PC-9 (cell line): ENCODE measurements around the gene SPTA1. TPM values are rescaled to one million over a fixed set of nuclear protein-coding genes. Genes with fewer than 3 reads are reported as not detected.

Experiments
- BruUV-seq: library from RNA; stranded (reverse); fragments of 400-500 nt; replicated peaks from 2 replicates; lab custom pipeline; 2021; lab: Mats Ljungman, UMichigan
- CTCF ChIA-PET: fragments of 300-600 bp; sonication (Branson Sonifier 250); formaldehyde crosslinking; loops from one replicate; lab custom pipeline; 2022; ENCODE audit warnings: antibody characterized with exemption; lab: Charles Lee
- POLR2A ChIA-PET: fragments of 300-600 bp; sonication (Branson Sonifier 250); formaldehyde crosslinking; loops from one replicate; lab custom pipeline; 2022; ENCODE audit warnings: antibody characterized with exemption; ENCODE audit not compliant: unreplicated experiment; lab: Charles Lee
- DNase-seq, 2 experiments: peaks; one replicate each; pipeline versions ENCODE4 v3.0.0 to v3.0.0-alpha.2; 2015 to 2022; ENCODE audit warnings: mixed read lengths in 1 of 2
- H2AFZ ChIP-seq: fragments of 200-600 bp; sonication (generic); 2 replicates; pipeline ENCODE4 v1.8.1; 2017; ENCODE audit warnings: antibody characterized with exemption
- H3F3A ChIP-seq: fragments of 200-600 bp; sonication (generic); 2 replicates; pipeline ENCODE4 v1.8.1; 2017; ENCODE audit warnings: antibody characterized with exemption, mild to moderate bottlenecking, low read depth; ENCODE audit not compliant: insufficient read depth
- H3K27ac ChIP-seq: fragments of 200-600 bp; sonication (generic); 2 replicates; pipeline ENCODE4 v1.6.1; 2016; ENCODE audit warnings: mixed run types
- H3K27me3 ChIP-seq: fragments of 200-600 bp; sonication (generic); 2 replicates; pipeline ENCODE4 v1.6.1; 2016; ENCODE audit warnings: low read depth, mixed run types; ENCODE audit not compliant: insufficient read depth
- H3K36me3 ChIP-seq: fragments of 200-600 bp; sonication (generic); 2 replicates; pipeline ENCODE4 v1.6.1; 2016; ENCODE audit warnings: low read depth, mixed run types
- H3K4me1 ChIP-seq: fragments of 200-600 bp; sonication (generic); replicated peaks from 2 replicates; pipeline ENCODE4 v1.6.1; 2016; ENCODE audit warnings: mixed run types; ENCODE audit not compliant: insufficient read depth
- H3K4me2 ChIP-seq: fragments of 200-600 bp; sonication (generic); 2 replicates; pipeline ENCODE4 v1.6.1; 2017; ENCODE audit warnings: mixed run types
- H3K4me3 ChIP-seq: fragments of 200-600 bp; sonication (generic); 2 replicates; pipeline ENCODE4 v1.6.1; 2016; ENCODE audit warnings: mixed run types
- H3K79me2 ChIP-seq: fragments of 200-600 bp; sonication (generic); 2 replicates; pipeline ENCODE4 v1.6.1; 2017; ENCODE audit warnings: low read depth, mixed run types
- H3K9me2 ChIP-seq: fragments of 200-600 bp; sonication (generic); 2 replicates; pipeline ENCODE4 v1.8.1; 2017; ENCODE audit warnings: mild to moderate bottlenecking; ENCODE audit not compliant: insufficient read depth
- H3K9me3 ChIP-seq: fragments of 200-600 bp; sonication (generic); 2 replicates; pipeline ENCODE4 v1.8.1; 2016; ENCODE audit warnings: low read depth; ENCODE audit not compliant: insufficient read depth
- H4K20me1 ChIP-seq: fragments of 200-600 bp; sonication (generic); 2 replicates; pipeline ENCODE4 v1.8.1; 2017; ENCODE audit not compliant: insufficient read depth
- CTCF ChIP-seq: fragments of 200-600 bp; sonication (generic); conservative IDR thresholded peaks from 2 replicates; pipeline ENCODE4 v1.6.1; 2017; ENCODE audit warnings: mixed run types, antibody characterized with exemption, mild to moderate bottlenecking, moderate library complexity
- EZH2 ChIP-seq: fragments of 200-600 bp; sonication (generic); IDR thresholded peaks from 2 replicates; pipeline ENCODE4 v1.8.0; 2017; ENCODE audit warnings: antibody characterized with exemption, low read depth
- intact Hi-C: fragments of 100-400 bp; cut with micrococcal nuclease; formaldehyde crosslinking; loops from one replicate; pipeline ENCODE4 v1.10.0; 2022; ENCODE audit not compliant: unreplicated experiment
- total RNA-seq: library from RNA; stranded (reverse); gene quantifications from 2 replicates; pipeline ENCODE4 v1.2.3, GENCODE V29; 2021

The SPTA1 gene
- total RNA-seq, 1 experiment from 2014 or later = not detected

- H3K27me3 ChIP-seq = no peaks in the 10 kb centered on the region
- POLR2A ChIA-PET = no interaction called here
- no peaks in the 10 kb centered on the region for H3K36me3 ChIP-seq
- H3K4me1 ChIP-seq = no peaks in the 10 kb centered on the region
- H3F3A ChIP-seq = no peaks in the 10 kb centered on the region
- no peaks in the 10 kb centered on the region for H3K9me2 ChIP-seq
- BruUV-seq = no TSS peak
- H4K20me1 ChIP-seq = no peaks in the 10 kb centered on the region
- CTCF ChIA-PET = no interaction called here
- H2AFZ ChIP-seq = no peak overlapping the region
- no peak for DNase-seq
- no peak overlapping the region for H3K4me3 ChIP-seq
- H3K79me2 ChIP-seq = no peaks in the 10 kb centered on the region
- no peaks in the 10 kb centered on the region for H3K9me3 ChIP-seq
- H3K4me2 ChIP-seq = no peak overlapping the region
- TF ChIP-seq EZH2 (no peak), CTCF (no peak)
- intact Hi-C loops = no loop called here
- H3K27ac ChIP-seq = no peak overlapping the region
Measured at GRCh38 chr1:158731707-158732106, 45.2 kb upstream of the SPTA1 start.

GRCh38 chr1:158730453-158730852, 43.9 kb upstream of the SPTA1 start:
- no peak overlapping the region for H3K4me2 ChIP-seq
- CTCF ChIA-PET = no interaction called here
- POLR2A ChIA-PET = no interaction called here

GRCh38 chr1:158728510-158729225, 42.2 kb upstream of the SPTA1 start:
- H3K4me2 ChIP-seq = no peak overlapping the region
- no peak for TF ChIP-seq EZH2
- TF ChIP-seq CTCF = no peak
- DNase-seq = no peak
- H3K36me3 ChIP-seq = no peaks in the 10 kb centered on the region
- H3K79me2 ChIP-seq = no peaks in the 10 kb centered on the region
- ChIA-PET CTCF (no interaction called here), POLR2A (no interaction called here)
- no peaks in the 10 kb centered on the region for H3K4me1 ChIP-seq
- no peak overlapping the region for H3K27ac ChIP-seq
- intact Hi-C loops = no loop called here
- H3K4me3 ChIP-seq = no peak overlapping the region
- no peaks in the 10 kb centered on the region for H3K9me2 ChIP-seq
- no peaks in the 10 kb centered on the region for H4K20me1 ChIP-seq
- no peak overlapping the region for H2AFZ ChIP-seq
- H3K27me3 ChIP-seq = no peaks in the 10 kb centered on the region
- no TSS peak for BruUV-seq
- H3F3A ChIP-seq = no peaks in the 10 kb centered on the region
- H3K9me3 ChIP-seq = no peaks in the 10 kb centered on the region

More at GRCh38 chr1:158730453-158730852, 43.9 kb upstream of the SPTA1 start:
- Histone ChIP-seq H3K4me3 (no peak overlapping the region), H3K9me2 (no peaks in the 10 kb centered on the region), H3K4me1 (no peaks in the 10 kb centered on the region), H3K27ac (no peak overlapping the region), H3K36me3 (no peaks in the 10 kb centered on the region), H3K9me3 (no peaks in the 10 kb centered on the region), H2AFZ (no peak overlapping the region), H3K79me2 (no peaks in the 10 kb centered on the region), H4K20me1 (no peaks in the 10 kb centered on the region), H3F3A (no peaks in the 10 kb centered on the region), H3K27me3 (no peaks in the 10 kb centered on the region)
- BruUV-seq = no TSS peak
- TF ChIP-seq EZH2 = no peak
- TF ChIP-seq CTCF = no peak
- intact Hi-C loops = no loop called here
- no peak for DNase-seq
